NCI-H2107 treated with DMSO at 0.1 percent for 48 hours (cell line): ENCODE measurements around the gene FAM53A.

Experiments
- DNase-seq: peaks from one replicate; lab custom pipeline; 2025; ENCODE audit not compliant: unreplicated experiment; lab: John Stamatoyannopoulos, UW

The FAM53A gene

GRCh38 chr4:1683736-1684505 lies at the start of gene FAM53A:
Gene FAM53A (minus strand): TSS chr4:1684313. CDS start chr4:1668741, 15,572 bp downstream.
- peak; percentile 10 for DNase-seq

GRCh38 chr4:1732911-1733310 lies 48.8 kb upstream of the FAM53A start:
- DNase-seq: peak; percentile 28

DNA sequence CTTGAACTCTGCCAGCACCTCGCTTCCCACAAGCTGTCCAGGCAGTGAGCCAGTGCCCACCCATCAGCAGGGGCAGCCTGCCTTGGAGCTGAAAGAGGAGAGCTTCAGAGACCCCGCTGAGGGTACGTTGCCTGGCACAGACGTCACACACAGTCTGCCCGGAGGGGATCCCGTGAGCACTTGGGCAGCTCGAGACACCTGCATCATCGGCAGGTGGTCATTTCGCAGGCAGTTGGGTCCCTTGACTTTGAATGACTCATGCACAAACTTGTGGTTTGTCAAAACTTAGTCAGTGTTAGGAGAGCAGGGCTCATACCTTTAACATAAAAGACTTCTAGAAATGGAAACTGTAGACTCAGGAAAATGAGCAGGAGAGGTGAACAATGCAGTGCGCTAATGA lies 47.1 kb upstream of the FAM53A start:
- peak; percentile 83 for DNase-seq

DNA sequence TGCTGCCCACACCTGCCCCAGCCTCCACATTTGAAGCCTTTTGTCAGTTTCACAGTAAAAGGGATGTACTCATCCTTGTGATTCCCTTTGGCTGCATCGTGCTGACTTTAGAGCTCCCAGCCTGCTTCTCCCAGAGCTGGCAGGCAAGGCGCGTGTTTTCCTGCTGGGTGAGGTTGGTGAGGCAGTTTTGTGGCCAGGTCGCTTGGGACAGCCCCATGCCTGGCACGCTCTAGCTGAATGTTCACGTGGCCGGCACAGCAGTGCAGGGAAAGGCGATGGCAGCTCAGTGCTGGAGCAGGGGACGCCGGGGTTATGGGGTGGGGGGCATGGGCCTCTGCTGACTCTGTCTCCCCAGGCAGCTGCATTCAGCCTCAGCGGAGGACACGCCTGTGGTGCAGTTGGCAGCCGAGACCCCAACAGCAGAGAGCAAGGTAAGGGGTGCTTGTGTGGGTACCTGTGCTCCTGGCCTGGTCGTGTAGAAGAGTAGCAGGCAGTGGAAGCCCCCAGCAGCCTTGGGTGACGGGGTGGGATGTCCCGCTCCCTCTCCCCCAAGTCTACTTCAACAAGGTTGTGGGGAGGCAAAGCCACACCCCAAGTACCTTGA lies 46.5 kb upstream of the FAM53A start:
- no peak for DNase-seq

- DNase-seq: no peak
These were observed 44.2 kb upstream of the FAM53A start for GRCh38 chr4:1728061-1728980.

GRCh38 chr4:1727117-1728031 lies 43.3 kb upstream of the FAM53A start:
- no peak for DNase-seq

- peak; percentile 24 for DNase-seq
These were observed 42.2 kb upstream of the FAM53A start for GRCh38 chr4:1726146-1726934.

- no peak for DNase-seq
These were observed 41.4 kb upstream of the FAM53A start for GRCh38 chr4:1725521-1725920.

DNA sequence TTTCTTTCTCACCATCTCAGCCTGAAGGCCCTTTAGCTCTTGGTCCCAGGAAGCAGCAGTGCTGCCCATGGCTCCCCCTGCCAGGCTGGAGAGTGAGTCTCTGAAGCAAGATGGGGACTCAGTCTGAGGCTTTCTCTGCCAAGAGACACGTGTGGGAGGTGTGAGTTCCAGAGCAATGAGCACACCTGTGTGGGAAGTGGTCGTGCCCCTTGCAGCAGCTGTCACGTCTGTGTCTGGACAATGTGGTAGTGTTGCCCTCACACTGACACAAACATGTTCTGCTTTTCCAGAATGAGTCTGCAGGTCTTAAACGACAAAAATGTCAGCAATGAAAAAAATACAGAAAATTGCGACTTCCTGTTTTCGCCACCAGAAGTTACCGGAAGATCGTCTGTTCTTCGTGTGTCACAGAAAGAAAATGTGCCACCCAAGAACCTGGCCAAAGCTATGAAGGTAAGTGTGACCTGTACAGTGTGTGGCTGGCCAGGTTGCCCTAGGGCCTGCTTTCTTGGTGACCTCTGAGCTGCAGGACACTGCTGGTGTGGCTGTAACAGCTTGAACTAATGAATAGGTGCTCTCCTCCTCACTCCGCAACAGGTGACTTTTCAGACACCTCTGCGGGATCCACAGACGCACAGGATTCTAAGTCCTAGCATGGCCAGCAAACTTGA lies 39.2 kb upstream of the FAM53A start:
- no peak for DNase-seq

GRCh38 chr4:1722551-1723118 lies 38.5 kb upstream of the FAM53A start:
- DNase-seq: no peak

- DNase-seq: no peak
These were observed 37.8 kb upstream of the FAM53A start for GRCh38 chr4:1721666-1722550.

GRCh38 chr4:1721003-1721665 lies 37.0 kb upstream of the FAM53A start, which contains the start of the genes TACC3 and TMEM129:
Gene TACC3 (plus strand): TSS chr4:1721521. CDS start chr4:1723422, 1,901 bp downstream.
Gene TMEM129 (minus strand): TSS chr4:1721323. CDS start chr4:1720837, 486 bp downstream.
- DNase-seq: peak; percentile 73

DNA sequence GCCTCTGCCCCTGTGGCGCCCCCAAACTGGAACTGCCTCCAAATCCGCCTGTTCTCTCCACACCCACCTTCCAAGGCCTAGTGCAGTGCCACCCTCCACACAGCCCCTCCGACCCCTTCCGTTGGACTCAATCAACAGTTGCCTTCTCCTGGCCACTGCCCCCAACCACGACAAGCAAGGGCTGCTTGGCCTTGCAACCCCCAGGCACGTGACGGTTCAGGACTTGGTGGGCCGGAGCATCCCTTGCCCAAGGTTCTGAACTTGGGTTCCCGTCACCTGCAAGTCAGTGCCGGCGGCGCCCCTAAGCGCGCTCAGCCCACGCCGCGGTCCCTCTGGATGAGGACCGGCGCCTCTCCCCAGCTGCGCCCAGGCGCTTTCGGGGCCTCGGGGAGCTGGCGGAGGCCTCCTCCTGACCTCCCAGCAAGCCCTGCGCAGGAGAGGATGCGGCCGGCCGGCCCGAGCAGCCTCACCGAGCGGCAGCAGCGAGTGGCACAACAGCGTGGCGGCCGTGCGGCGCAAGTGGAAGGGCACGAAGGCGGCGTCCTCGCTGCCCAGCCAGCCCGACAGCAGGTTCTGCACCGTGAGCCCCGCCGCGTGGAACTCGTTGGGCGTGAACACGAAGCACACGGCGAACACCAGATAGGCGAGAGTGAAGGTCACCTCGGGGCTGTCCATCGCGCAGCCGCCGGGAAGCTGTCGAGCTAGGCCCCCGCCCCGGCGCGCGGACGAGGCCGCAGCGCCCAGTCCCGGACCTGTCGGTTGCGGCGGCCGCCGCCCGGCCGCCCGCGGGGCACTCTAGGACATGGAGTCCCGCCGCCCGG lies 36.3 kb upstream of the FAM53A start:
- DNase-seq: no peak

GRCh38 chr4:1718095-1718850 lies 34.2 kb upstream of the FAM53A start:
- no peak for DNase-seq
